Smooth muscle cell (in vitro differentiated cells): ENCODE data around the gene NELFA. TPM values are rescaled to one million over a fixed set of nuclear protein-coding genes. Genes with fewer than 3 reads are reported as not detected.

Experiments used
- DNase-seq: peaks from one replicate; lab custom pipeline; 2025; ENCODE audit not compliant: unreplicated experiment; lab: John Stamatoyannopoulos, UW
- H2AFZ ChIP-seq: fragments of 200-600 bp; sonication (generic); 2 replicates; pipeline ENCODE4 v1.6.0; 2016; ENCODE audit warnings: antibody characterized with exemption, low read depth, mild to moderate bottlenecking
- H3F3A ChIP-seq: fragments of 200-600 bp; sonication (generic); 2 replicates; pipeline ENCODE4 v1.6.0; 2017; ENCODE audit warnings: antibody characterized with exemption, low read depth
- H3K27ac ChIP-seq: fragments of 200-600 bp; sonication (generic); 2 replicates; pipeline ENCODE4 v1.5.1; 2016; ENCODE audit warnings: low read depth, mild to moderate bottlenecking
- H3K27me3 ChIP-seq: fragments of 200-600 bp; sonication (generic); 2 replicates; pipeline ENCODE4 v1.6.1; 2016; ENCODE audit warnings: low read depth, mild to moderate bottlenecking
- H3K36me3 ChIP-seq: fragments of 200-600 bp; sonication (generic); 2 replicates; pipeline ENCODE4 v1.5.1; 2016; ENCODE audit warnings: low read depth
- H3K4me1 ChIP-seq: fragments of 200-600 bp; sonication (generic); 2 replicates; pipeline ENCODE4 v1.5.1; 2016; ENCODE audit warnings: low read depth
- H3K4me2 ChIP-seq: fragments of 200-600 bp; sonication (generic); 2 replicates; pipeline ENCODE4 v1.6.0; 2016; ENCODE audit warnings: mild to moderate bottlenecking
- H3K4me3 ChIP-seq: fragments of 200-600 bp; sonication (generic); 2 replicates; pipeline ENCODE4 v1.5.1; 2016; ENCODE audit warnings: mild to moderate bottlenecking
- H3K79me2 ChIP-seq: fragments of 200-600 bp; sonication (generic); 2 replicates; pipeline ENCODE4 v1.6.0; 2016; ENCODE audit warnings: low read depth, mild to moderate bottlenecking
- H3K9ac ChIP-seq: fragments of 200-600 bp; sonication (generic); 2 replicates; pipeline ENCODE4 v1.6.0; 2016; ENCODE audit warnings: low read depth
- H3K9me3 ChIP-seq: fragments of 200-600 bp; sonication (generic); replicated peaks from 2 replicates; pipeline ENCODE4 v1.5.1; 2016; ENCODE audit warnings: low read depth
- H4K20me1 ChIP-seq: fragments of 200-600 bp; sonication (generic); 2 replicates; pipeline ENCODE4 v1.6.0; 2016; ENCODE audit warnings: low read depth
- WGBS: methylation state at CpG from one replicate; pipeline ENCODE4 v1.1.7; 2016; ENCODE audit warnings: low lambda C conversion rate; 5-methylcytosine and 5-hydroxymethylcytosine counted together
- polyA plus RNA-seq: library from polyadenylated mRNA; unstranded; fragments of >200 nt; fragmentation: Nextera tagmentation; extraction: Ambion mirVana; gene quantifications from 2 replicates; pipeline ENCODE4 v1.2.1, GENCODE V29; 2016
- total RNA-seq: library from RNA; depleted of rRNA; stranded (reverse); fragments of >200 nt; gene quantifications from 2 replicates; pipeline ENCODE4 v1.2.3, GENCODE V29; 2014
- TF ChIP-seq, protein P1 (sequence below): fragments of 200-600 bp; sonication (generic); IDR thresholded peaks from 2 replicates; pipeline ENCODE4 v1.5.1; 2017; ENCODE audit warnings: borderline replicate concordance, mild to moderate bottlenecking, antibody characterized with exemption; ENCODE audit not compliant: insufficient read depth, poor library complexity, severe bottlenecking

Gene NELFA
- total and polyA plus RNA-seq, 2 experiments from 2014 or later: 16.3 to 33.7 TPM

DNA sequence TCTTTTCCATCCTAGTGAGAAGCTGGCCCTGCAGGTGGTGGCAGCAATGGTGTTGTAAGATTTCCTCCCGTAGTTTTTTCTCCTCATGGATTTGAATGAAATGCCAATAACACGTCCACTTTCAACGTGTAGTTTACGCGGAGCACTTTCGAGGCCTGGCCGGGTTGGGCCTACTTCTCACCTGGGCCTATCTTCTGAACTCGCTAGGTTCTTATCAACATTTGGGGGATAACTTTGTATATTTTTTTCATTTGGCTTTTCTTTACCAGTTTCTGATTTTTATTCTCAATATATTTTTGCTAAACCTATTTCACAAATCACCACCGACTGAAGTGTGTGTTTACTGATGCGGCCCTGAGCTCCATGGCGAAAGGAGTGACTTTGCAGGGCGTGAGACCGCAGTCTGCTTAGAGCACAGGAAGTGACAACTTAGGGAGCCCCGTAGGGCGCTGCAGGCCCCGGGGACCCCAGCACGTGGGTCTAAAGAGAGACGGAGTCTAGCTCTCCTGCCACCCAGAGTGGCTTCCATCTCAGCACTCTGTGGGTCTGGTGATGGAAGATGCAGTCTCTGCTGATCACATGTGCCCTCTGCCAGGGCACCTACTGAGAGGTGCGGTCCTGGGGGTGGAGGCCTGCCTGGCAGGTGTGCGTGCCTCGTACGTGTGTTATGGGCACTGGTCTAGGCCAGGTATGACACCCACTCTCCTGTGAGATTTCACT is 29.1 kb downstream of the NELFA start:
- H3F3A ChIP-seq: no peaks in the 10 kb centered on the region
- H3K4me3 ChIP-seq: no peak overlapping the region
- no peak for DNase-seq
- H3K36me3 ChIP-seq: no peaks in the 10 kb centered on the region
- no peaks in the 10 kb centered on the region for H3K4me1 ChIP-seq
- WGBS: 97% methylated on average over 22 of the region's 22 CpGs
- no peaks in the 10 kb centered on the region for H3K79me2 ChIP-seq
- H3K4me2 ChIP-seq: no peak overlapping the region
- no peaks in the 10 kb centered on the region for H4K20me1 ChIP-seq
- no peak overlapping the region for H3K27ac ChIP-seq
- H3K27me3 ChIP-seq: no peaks in the 10 kb centered on the region
- H3K9me3 ChIP-seq: no peaks in the 10 kb centered on the region
- no peak overlapping the region for H2AFZ ChIP-seq
- TF ChIP-seq, protein P1, sequence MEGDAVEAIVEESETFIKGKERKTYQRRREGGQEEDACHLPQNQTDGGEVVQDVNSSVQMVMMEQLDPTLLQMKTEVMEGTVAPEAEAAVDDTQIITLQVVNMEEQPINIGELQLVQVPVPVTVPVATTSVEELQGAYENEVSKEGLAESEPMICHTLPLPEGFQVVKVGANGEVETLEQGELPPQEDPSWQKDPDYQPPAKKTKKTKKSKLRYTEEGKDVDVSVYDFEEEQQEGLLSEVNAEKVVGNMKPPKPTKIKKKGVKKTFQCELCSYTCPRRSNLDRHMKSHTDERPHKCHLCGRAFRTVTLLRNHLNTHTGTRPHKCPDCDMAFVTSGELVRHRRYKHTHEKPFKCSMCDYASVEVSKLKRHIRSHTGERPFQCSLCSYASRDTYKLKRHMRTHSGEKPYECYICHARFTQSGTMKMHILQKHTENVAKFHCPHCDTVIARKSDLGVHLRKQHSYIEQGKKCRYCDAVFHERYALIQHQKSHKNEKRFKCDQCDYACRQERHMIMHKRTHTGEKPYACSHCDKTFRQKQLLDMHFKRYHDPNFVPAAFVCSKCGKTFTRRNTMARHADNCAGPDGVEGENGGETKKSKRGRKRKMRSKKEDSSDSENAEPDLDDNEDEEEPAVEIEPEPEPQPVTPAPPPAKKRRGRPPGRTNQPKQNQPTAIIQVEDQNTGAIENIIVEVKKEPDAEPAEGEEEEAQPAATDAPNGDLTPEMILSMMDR: no peak
- H3K9ac ChIP-seq: no peak overlapping the region

DNA sequence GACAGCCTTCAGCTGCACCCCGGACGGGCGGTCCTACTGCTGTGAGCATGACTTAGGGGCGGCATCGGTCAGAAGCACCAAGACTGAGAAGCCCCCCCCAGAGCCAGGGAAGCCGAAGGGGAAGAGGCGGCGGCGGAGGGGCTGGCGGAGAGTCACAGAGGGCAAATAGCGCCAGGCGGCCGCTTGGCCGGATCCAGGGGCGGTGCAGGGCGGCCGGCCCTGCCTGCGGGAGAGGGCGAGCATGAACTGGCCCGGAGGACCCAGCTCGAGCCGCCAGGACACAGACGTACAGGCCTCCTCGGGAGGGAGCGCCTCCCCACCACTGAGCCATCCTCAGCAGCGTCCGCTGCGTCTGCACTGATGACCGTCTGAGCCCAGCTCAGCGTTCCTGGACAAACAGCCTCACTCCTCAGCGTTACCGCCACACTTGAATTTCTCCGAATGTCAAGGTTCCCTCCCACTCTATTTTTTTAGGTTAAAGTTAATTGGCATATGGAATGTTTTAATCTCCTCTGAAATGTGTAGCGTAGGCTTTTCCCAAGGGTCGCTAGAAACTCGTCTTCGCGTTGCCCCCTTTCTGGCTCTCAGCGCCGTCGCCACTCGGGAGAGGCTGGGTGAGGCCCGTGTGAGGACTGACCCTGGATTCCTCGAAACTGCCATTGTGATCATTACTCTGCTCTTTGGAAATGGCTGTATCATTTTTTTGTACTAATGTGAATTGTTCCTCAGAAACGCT is 29.9 kb downstream of the NELFA start:
- Histone ChIP-seq H3K36me3 (no peaks in the 10 kb centered on the region), H3K79me2 (no peaks in the 10 kb centered on the region), H3K27me3 (no peaks in the 10 kb centered on the region), H4K20me1 (no peaks in the 10 kb centered on the region), H2AFZ (no peak overlapping the region), H3K9me3 (no peaks in the 10 kb centered on the region), H3K4me1 (no peaks in the 10 kb centered on the region), H3K9ac (no peak overlapping the region), H3K4me2 (no peak overlapping the region), H3K4me3 (no peak overlapping the region), H3K27ac (no peak overlapping the region), H3F3A (no peaks in the 10 kb centered on the region)
- whole genome bisulfite sequencing: 97% methylated on average over 44 of the region's 45 CpGs
- no peak for DNase-seq
- TF ChIP-seq, protein P1: no peak

GRCh38 chr4:1978226-1978625 is 30.5 kb downstream of the NELFA start:
- Histone ChIP-seq H4K20me1 (no peaks in the 10 kb centered on the region), H2AFZ (no peak overlapping the region), H3K36me3 (no peaks in the 10 kb centered on the region), H3K27me3 (no peaks in the 10 kb centered on the region), H3K9me3 (no peaks in the 10 kb centered on the region), H3K27ac (no peak overlapping the region), H3K79me2 (no peaks in the 10 kb centered on the region), H3K4me3 (no peak overlapping the region), H3K4me1 (no peaks in the 10 kb centered on the region), H3K4me2 (no peak overlapping the region), H3K9ac (no peak overlapping the region), H3F3A (no peaks in the 10 kb centered on the region)
- TF ChIP-seq, protein P1: no peak
- 96% methylated on average over 13 of the region's 13 CpGs for WGBS
- no peak for DNase-seq
